Subcutaneous abdominal adipose tissue (tissue), 5 donors: ENCODE results near the gene RRP1.

ENCODE experiments used
- H3K27ac ChIP-seq: one replicate; pipeline ENCODE4 v1.7.0; 2013; ENCODE audit warnings: low read depth, mild to moderate bottlenecking, inconsistent platforms, low read length, moderate library complexity
- H3K27me3 ChIP-seq, 5 donors: one replicate each; pipeline ENCODE4 v1.7.0; 2013; ENCODE audit warnings: low read length in 5 of 5, inconsistent platforms in 1 of 5; ENCODE audit not compliant: control insufficient read depth in 5 of 5, insufficient read depth in 4 of 5
- H3K36me3 ChIP-seq, 5 donors: one replicate each; pipeline ENCODE4 v1.7.0; 2013; ENCODE audit warnings: low read length in 5 of 5; ENCODE audit not compliant: control insufficient read depth in 5 of 5, insufficient read depth in 5 of 5
- H3K4me1 ChIP-seq, 5 donors: one replicate each; pipeline ENCODE4 v1.7.0; 2013; ENCODE audit warnings: low read length in 5 of 5, mild to moderate bottlenecking in 3 of 5, moderate library complexity in 1 of 5; ENCODE audit not compliant: control insufficient read depth in 5 of 5, insufficient read depth in 5 of 5
- H3K4me3 ChIP-seq, 5 donors: one replicate each; pipeline ENCODE4 v1.7.0; 2013; ENCODE audit warnings: low read length in 5 of 5, low read depth in 1 of 5
- H3K9ac ChIP-seq, 5 donors: one replicate each; pipeline ENCODE4 v1.7.0; 2013; ENCODE audit warnings: low read length in 5 of 5, mild to moderate bottlenecking in 4 of 5, moderate library complexity in 3 of 5
- H3K9me3 ChIP-seq, 5 donors: one replicate each; pipeline ENCODE4 v1.7.0; 2013; ENCODE audit warnings: low read length in 5 of 5; ENCODE audit not compliant: control insufficient read depth in 5 of 5
- donor health status: healthy.
- donor health status: healthy.
- donor health status: healthy.
- donor health status: healthy.
- donor health status: healthy.

The RRP1 gene

GRCh38 chr21:43847301-43847700 lies 57.9 kb downstream of the RRP1 start:
- no peaks in the 10 kb centered on the region for H3K36me3 ChIP-seq
- H3K9ac ChIP-seq: no peak overlapping the region
- no peak overlapping the region for H3K27ac ChIP-seq
- no peaks in the 10 kb centered on the region for H3K9me3 ChIP-seq
- H3K27me3 ChIP-seq: no peaks in the 10 kb centered on the region
- no peak overlapping the region for H3K4me3 ChIP-seq
- H3K4me1 ChIP-seq: peaks cover 0 to 8% (median 0%) of the 10 kb centered on the region in 5 donors

GRCh38 chr21:43848771-43849170 lies 59.4 kb downstream of the RRP1 start:
- H3K27ac ChIP-seq: no peak overlapping the region
- H3K9me3 ChIP-seq: no peaks in the 10 kb centered on the region
- peaks cover 0 to 8% (median 0%) of the 10 kb centered on the region in 5 donors for H3K4me1 ChIP-seq
- no peak overlapping the region for H3K9ac ChIP-seq
- peaks cover 0 to 4% (median 0%) of the 10 kb centered on the region in 5 donors for H3K27me3 ChIP-seq
- no peaks in the 10 kb centered on the region for H3K36me3 ChIP-seq
- H3K4me3 ChIP-seq: no peak overlapping the region

GRCh38 chr21:43849532-43850299 lies 60.3 kb downstream of the RRP1 start:
- Histone ChIP-seq H3K4me1 (peaks cover 0 to 8% (median 0%) of the 10 kb centered on the region in 5 donors), H3K27me3 (peaks cover 0 to 5% (median 2%) of the 10 kb centered on the region in 5 donors), H3K9ac (no peak overlapping the region), H3K27ac (no peak overlapping the region), H3K36me3 (no peaks in the 10 kb centered on the region), H3K4me3 (no peak overlapping the region), H3K9me3 (no peaks in the 10 kb centered on the region)

- Histone ChIP-seq H3K4me1 (peaks cover 0 to 8% (median 0%) of the 10 kb centered on the region in 5 donors), H3K9me3 (no peaks in the 10 kb centered on the region), H3K36me3 (no peaks in the 10 kb centered on the region), H3K27ac (no peak overlapping the region), H3K4me3 (no peak overlapping the region), H3K9ac (no peak overlapping the region), H3K27me3 (peaks cover 0 to 7% (median 5%) of the 10 kb centered on the region in 5 donors)
These were observed 61.4 kb downstream of the RRP1 start for GRCh38 chr21:43850728-43851295.

- Histone ChIP-seq H3K4me3 (no peak overlapping the region), H3K4me1 (peaks cover 0 to 8% (median 0%) of the 10 kb centered on the region in 5 donors), H3K36me3 (no peaks in the 10 kb centered on the region), H3K27me3 (peaks cover 0 to 8% (median 5%) of the 10 kb centered on the region in 5 donors), H3K9ac (no peak overlapping the region), H3K9me3 (no peaks in the 10 kb centered on the region), H3K27ac (no peak overlapping the region)
These were observed 62.2 kb downstream of the RRP1 start for GRCh38 chr21:43851593-43851992.

GRCh38 chr21:43853851-43854772 lies 64.7 kb downstream of the RRP1 start:
- H3K36me3 ChIP-seq: no peaks in the 10 kb centered on the region

More at GRCh38 chr21:43853851-43854772, 64.7 kb downstream of the RRP1 start:
- no peak overlapping the region for H3K4me3 ChIP-seq
- H3K9ac ChIP-seq: no peak overlapping the region
- H3K27ac ChIP-seq: no peak overlapping the region
- no peaks in the 10 kb centered on the region for H3K9me3 ChIP-seq
- H3K4me1 ChIP-seq: peaks cover 0 to 8% (median 0%) of the 10 kb centered on the region in 5 donors
- peaks cover 0 to 8% (median 5%) of the 10 kb centered on the region in 5 donors for H3K27me3 ChIP-seq
